PC-9 (cell line): Measurements from ENCODE around the gene UBL4B. TPM values are rescaled to one million over a fixed set of nuclear protein-coding genes. Genes with fewer than 3 reads are reported as not detected.

Experiments used
- BruUV-seq: library from RNA; stranded (reverse); fragments of 400-500 nt; replicated peaks from 2 replicates; lab custom pipeline; 2021; lab: Mats Ljungman, UMichigan
- CTCF ChIA-PET: fragments of 300-600 bp; sonication (Branson Sonifier 250); formaldehyde crosslinking; loops from one replicate; lab custom pipeline; 2022; ENCODE audit warnings: antibody characterized with exemption; lab: Charles Lee
- POLR2A ChIA-PET: fragments of 300-600 bp; sonication (Branson Sonifier 250); formaldehyde crosslinking; loops from one replicate; lab custom pipeline; 2022; ENCODE audit warnings: antibody characterized with exemption; ENCODE audit not compliant: unreplicated experiment; lab: Charles Lee
- DNase-seq, 2 experiments: peaks; one replicate each; pipeline versions ENCODE4 v3.0.0 to v3.0.0-alpha.2; 2015 to 2022; ENCODE audit warnings: mixed read lengths in 1 of 2
- H2AFZ ChIP-seq: fragments of 200-600 bp; sonication (generic); 2 replicates; pipeline ENCODE4 v1.8.1; 2017; ENCODE audit warnings: antibody characterized with exemption
- H3F3A ChIP-seq: fragments of 200-600 bp; sonication (generic); 2 replicates; pipeline ENCODE4 v1.8.1; 2017; ENCODE audit warnings: antibody characterized with exemption, mild to moderate bottlenecking, low read depth; ENCODE audit not compliant: insufficient read depth
- H3K27ac ChIP-seq: fragments of 200-600 bp; sonication (generic); 2 replicates; pipeline ENCODE4 v1.6.1; 2016; ENCODE audit warnings: mixed run types
- H3K27me3 ChIP-seq: fragments of 200-600 bp; sonication (generic); 2 replicates; pipeline ENCODE4 v1.6.1; 2016; ENCODE audit warnings: low read depth, mixed run types; ENCODE audit not compliant: insufficient read depth
- H3K36me3 ChIP-seq: fragments of 200-600 bp; sonication (generic); 2 replicates; pipeline ENCODE4 v1.6.1; 2016; ENCODE audit warnings: low read depth, mixed run types
- H3K4me1 ChIP-seq: fragments of 200-600 bp; sonication (generic); replicated peaks from 2 replicates; pipeline ENCODE4 v1.6.1; 2016; ENCODE audit warnings: mixed run types; ENCODE audit not compliant: insufficient read depth
- H3K4me2 ChIP-seq: fragments of 200-600 bp; sonication (generic); 2 replicates; pipeline ENCODE4 v1.6.1; 2017; ENCODE audit warnings: mixed run types
- H3K4me3 ChIP-seq: fragments of 200-600 bp; sonication (generic); 2 replicates; pipeline ENCODE4 v1.6.1; 2016; ENCODE audit warnings: mixed run types
- H3K79me2 ChIP-seq: fragments of 200-600 bp; sonication (generic); 2 replicates; pipeline ENCODE4 v1.6.1; 2017; ENCODE audit warnings: low read depth, mixed run types
- H3K9me2 ChIP-seq: fragments of 200-600 bp; sonication (generic); 2 replicates; pipeline ENCODE4 v1.8.1; 2017; ENCODE audit warnings: mild to moderate bottlenecking; ENCODE audit not compliant: insufficient read depth
- H3K9me3 ChIP-seq: fragments of 200-600 bp; sonication (generic); 2 replicates; pipeline ENCODE4 v1.8.1; 2016; ENCODE audit warnings: low read depth; ENCODE audit not compliant: insufficient read depth
- H4K20me1 ChIP-seq: fragments of 200-600 bp; sonication (generic); 2 replicates; pipeline ENCODE4 v1.8.1; 2017; ENCODE audit not compliant: insufficient read depth
- CTCF ChIP-seq: fragments of 200-600 bp; sonication (generic); conservative IDR thresholded peaks from 2 replicates; pipeline ENCODE4 v1.6.1; 2017; ENCODE audit warnings: mixed run types, antibody characterized with exemption, mild to moderate bottlenecking, moderate library complexity
- EZH2 ChIP-seq: fragments of 200-600 bp; sonication (generic); IDR thresholded peaks from 2 replicates; pipeline ENCODE4 v1.8.0; 2017; ENCODE audit warnings: antibody characterized with exemption, low read depth
- intact Hi-C: fragments of 100-400 bp; cut with micrococcal nuclease; formaldehyde crosslinking; loops from one replicate; pipeline ENCODE4 v1.10.0; 2022; ENCODE audit not compliant: unreplicated experiment
- total RNA-seq: library from RNA; stranded (reverse); gene quantifications from 2 replicates; pipeline ENCODE4 v1.2.3, GENCODE V29; 2021

The UBL4B gene
- total RNA-seq, 1 experiment from 2014 or later, result 0.24 TPM

DNA sequence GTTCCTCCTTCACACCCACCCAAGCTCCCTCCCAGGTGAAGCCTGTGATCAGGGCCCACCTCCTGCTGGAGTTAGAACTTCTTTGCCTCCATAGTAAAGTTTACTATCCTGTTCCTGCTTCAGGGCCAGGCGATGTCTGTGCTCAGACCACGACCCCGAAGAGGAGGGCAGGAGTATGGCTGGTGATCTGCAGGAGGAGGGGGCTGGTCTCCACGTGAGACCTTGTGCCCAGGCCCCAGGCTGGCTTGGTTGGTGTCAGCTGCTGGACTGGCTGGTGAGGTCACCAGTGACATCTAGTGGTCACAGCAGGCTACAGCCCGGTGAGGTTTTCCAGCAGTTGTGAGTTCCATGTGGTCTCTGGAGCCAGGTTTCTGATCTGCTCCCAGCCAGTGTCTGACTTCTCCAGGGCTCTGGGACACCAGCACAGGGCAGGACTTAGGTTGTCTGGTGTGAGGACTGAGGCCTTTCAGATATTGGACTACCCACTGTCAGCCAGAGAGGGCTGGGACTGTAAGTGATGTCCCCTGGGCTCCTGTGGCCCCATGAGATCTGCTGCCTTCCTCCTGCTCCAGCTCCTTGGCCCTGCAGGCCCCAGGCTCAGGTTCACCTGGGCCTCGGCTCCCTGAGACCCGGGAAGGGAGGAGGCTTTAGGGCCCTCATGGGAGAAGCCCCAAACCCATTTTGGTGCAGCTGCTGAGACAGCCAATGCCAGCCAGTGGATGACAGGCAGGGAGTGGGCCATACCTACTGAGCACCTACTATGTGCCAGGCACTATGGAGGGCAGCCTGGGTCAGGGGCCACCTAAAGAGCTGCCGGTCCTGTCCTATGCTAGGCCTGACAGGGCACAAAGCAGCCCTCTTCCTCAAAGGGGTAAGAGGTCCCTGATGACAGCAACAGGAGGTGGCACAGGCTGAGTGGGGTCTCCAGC, 6.0 kb upstream of the UBL4B start:
- DNase-seq, result peak; percentile 60 to 70
- Histone ChIP-seq H3F3A (peaks cover 36% of the 10 kb centered on the region), H3K27me3 (no peaks in the 10 kb centered on the region), H3K79me2 (no peaks in the 10 kb centered on the region), H3K4me2 (peak overlapping the region; percentile 68), H3K4me1 (peaks cover 84% of the 10 kb centered on the region), H2AFZ (no peak overlapping the region), H4K20me1 (no peaks in the 10 kb centered on the region), H3K9me3 (no peaks in the 10 kb centered on the region), H3K9me2 (no peaks in the 10 kb centered on the region), H3K36me3 (no peaks in the 10 kb centered on the region), H3K4me3 (no peak overlapping the region), H3K27ac (0 out of 2 replicates have a peak overlapping the region, but pooled peaks have one; percentile 99)
- ChIA-PET POLR2A (interaction anchor here (0.7 kb wide), 1 partner anchor 176 kb away, joined by 3 read pairs; no protein-coding TSS in a partner anchor), CTCF (interaction anchor here (0.5 to 3.1 kb wide), 6 partner anchors 10 to 71 kb away, joined by 4 to 30 read pairs (median 6); partner anchors contain the start of gene STRIP1)
- TF ChIP-seq CTCF (peak; percentile 98), EZH2 (no peak)
- BruUV-seq, result no TSS peak
- intact Hi-C loops, result loop anchor here (1.0 to 10.0 kb wide), 5 partner anchors 17 to 560 kb away; no protein-coding TSS in a partner anchor

GRCh38 chr1:110107867-110108469, 4.3 kb upstream of the UBL4B start:
- H2AFZ ChIP-seq, result no peak overlapping the region
- H3K9me2 ChIP-seq, result no peaks in the 10 kb centered on the region
- intact Hi-C loops, result loop anchor here (2.0 to 10.0 kb wide), 2 partner anchors 19 to 333 kb away; no protein-coding TSS in a partner anchor
- no peak overlapping the region for H3K4me3 ChIP-seq
- no peaks in the 10 kb centered on the region for H3K79me2 ChIP-seq
- H4K20me1 ChIP-seq, result no peaks in the 10 kb centered on the region
- TF ChIP-seq EZH2 (no peak), CTCF (no peak)
- no peaks in the 10 kb centered on the region for H3K36me3 ChIP-seq
- no peak overlapping the region for H3K4me2 ChIP-seq
- no peaks in the 10 kb centered on the region for H3K27me3 ChIP-seq
- no peak overlapping the region for H3K27ac ChIP-seq
- ChIA-PET POLR2A (no interaction called here), CTCF (no interaction called here)
- H3K4me1 ChIP-seq, result peaks cover 81% of the 10 kb centered on the region
- H3K9me3 ChIP-seq, result no peaks in the 10 kb centered on the region
- DNase-seq, result no peak
- BruUV-seq, result no TSS peak
- H3F3A ChIP-seq, result peaks cover 28% of the 10 kb centered on the region

DNA sequence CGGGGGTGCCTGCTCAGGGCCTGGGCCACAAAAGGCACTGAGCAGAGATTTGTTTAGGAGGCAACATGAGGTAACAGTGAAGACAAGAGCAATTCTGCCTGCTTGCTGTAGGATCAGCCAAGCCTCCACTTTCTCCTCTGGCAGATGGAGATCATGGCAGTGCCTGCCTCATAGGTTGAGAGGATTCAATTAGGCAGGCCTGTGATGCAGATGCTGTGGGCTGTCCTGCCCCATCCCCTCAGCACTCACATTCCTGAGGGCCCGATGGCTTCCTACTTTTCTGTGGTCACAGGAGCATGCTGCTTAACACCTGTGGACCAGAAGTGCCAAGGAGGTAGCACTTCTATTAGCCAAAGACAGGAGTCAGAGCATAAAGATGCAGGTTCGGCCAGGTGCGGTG, 1.2 kb upstream of the UBL4B start:
- peaks cover 36% of the 10 kb centered on the region for H3F3A ChIP-seq
- ChIA-PET CTCF (interaction anchor here (1.1 kb wide), 1 partner anchor 23 kb away, joined by 5 read pairs; no protein-coding TSS in a partner anchor), POLR2A (no interaction called here)

More for the DNA sequence above, 1.2 kb upstream of the UBL4B start:
- no peaks in the 10 kb centered on the region for H3K36me3 ChIP-seq
- H3K9me2 ChIP-seq, result no peaks in the 10 kb centered on the region
- H3K4me3 ChIP-seq, result no peak overlapping the region
- H3K79me2 ChIP-seq, result no peaks in the 10 kb centered on the region
- no peak for TF ChIP-seq EZH2
- no peak for TF ChIP-seq CTCF
- no peaks in the 10 kb centered on the region for H4K20me1 ChIP-seq
- H2AFZ ChIP-seq, result no peak overlapping the region
- no peaks in the 10 kb centered on the region for H3K27me3 ChIP-seq
- no peak overlapping the region for H3K27ac ChIP-seq
- no TSS peak for BruUV-seq
- peaks cover 81% of the 10 kb centered on the region for H3K4me1 ChIP-seq
- H3K4me2 ChIP-seq, result no peak overlapping the region
- intact Hi-C loops, result no loop called here
- no peak for DNase-seq
- no peaks in the 10 kb centered on the region for H3K9me3 ChIP-seq
